Glomerular endothelial cell (primary cell): ENCODE data around the gene KCNQ2. TPM values are rescaled to one million over a fixed set of nuclear protein-coding genes. Genes with fewer than 3 reads are reported as not detected.
"Not testable (repeated sequence)": the region's sequence is repeated elsewhere in the genome, so short reads cannot be mapped to it uniquely, and the experiment has no call there.

Experiments
- DNase-seq: peaks from one replicate; pipeline ENCODE4 v3.0.0-alpha.2; 2011; ENCODE audit warnings: low read depth, low spot score; ENCODE audit errors: extremely low read depth
- total RNA-seq: library from RNA; depleted of rRNA; stranded (reverse); fragments of >200 nt; gene quantifications from 2 replicates; pipeline ENCODE4 v1.2.3, GENCODE V29; 2015

The KCNQ2 gene
- not detected in 2 replicates for total RNA-seq

DNA sequence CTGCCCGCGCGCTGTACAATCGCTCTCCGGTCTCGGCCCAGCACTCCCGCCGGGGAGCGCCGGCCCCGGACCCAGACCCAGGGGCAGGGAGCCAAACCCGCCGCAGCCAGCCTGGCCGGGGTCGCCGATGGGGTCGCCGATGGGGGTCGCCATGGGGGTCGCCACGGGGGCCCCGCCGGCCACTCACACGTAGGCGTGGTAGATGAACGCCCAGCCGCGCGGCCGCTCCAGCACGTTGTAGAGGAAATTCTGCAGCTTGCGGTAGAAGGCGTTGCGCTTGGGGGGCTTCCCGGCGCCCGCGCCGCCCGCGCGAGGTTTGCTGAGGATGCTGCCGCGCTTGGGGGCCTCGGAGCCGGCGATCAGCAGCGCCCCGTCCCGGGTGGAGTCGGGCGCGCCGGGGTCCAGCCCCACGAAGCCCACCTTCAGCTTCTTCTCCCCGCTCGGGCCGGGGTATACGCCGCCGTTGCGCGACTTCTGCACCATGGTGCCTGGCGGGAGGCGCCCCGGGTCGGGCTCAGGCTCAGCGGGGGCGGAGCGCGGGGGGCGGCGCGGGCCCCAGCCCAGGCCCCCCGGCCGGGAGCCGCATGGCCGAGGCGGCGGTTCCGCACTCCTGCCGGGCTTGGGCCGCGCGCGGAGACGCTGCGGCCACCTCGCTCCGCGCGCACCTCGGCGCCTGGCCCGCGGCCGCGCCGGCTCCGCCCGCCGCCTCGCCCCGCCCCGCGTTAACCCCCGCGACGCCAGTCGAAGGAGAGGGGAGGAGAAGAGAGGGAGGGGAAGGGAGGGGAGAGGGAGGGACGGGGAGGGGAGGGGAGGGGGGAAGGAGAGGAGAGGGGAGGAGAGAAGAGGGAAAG lies at the start of gene KCNQ2:
Gene KCNQ2, minus strand, starts transcription at position 675 of the 851 bp plus-strand sequence. Its CDS starts 192 bp downstream, at position 483.
- DNase-seq = no peak

DNA sequence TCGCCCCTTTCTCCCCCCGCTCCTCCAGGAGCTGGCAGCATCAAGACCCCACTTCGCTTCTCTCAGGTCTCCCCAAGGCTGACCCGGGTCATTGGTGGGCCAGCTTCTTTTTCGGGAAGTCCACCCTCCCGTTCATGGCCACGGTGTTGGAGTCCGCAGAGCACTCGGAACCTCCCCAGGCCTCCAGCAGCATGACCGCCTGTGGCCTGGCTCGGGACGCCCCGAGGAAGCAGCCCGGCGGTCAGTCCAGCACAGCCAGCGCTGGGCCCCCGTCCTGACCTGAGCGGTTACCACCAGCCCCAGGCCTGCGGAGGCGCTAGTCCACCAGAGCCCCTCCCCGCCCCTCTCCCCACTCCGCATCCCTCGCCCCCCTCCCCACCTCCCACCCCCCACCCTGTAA lies 49.1 kb upstream of the KCNQ2 start:
- DNase-seq = no peak

DNA sequence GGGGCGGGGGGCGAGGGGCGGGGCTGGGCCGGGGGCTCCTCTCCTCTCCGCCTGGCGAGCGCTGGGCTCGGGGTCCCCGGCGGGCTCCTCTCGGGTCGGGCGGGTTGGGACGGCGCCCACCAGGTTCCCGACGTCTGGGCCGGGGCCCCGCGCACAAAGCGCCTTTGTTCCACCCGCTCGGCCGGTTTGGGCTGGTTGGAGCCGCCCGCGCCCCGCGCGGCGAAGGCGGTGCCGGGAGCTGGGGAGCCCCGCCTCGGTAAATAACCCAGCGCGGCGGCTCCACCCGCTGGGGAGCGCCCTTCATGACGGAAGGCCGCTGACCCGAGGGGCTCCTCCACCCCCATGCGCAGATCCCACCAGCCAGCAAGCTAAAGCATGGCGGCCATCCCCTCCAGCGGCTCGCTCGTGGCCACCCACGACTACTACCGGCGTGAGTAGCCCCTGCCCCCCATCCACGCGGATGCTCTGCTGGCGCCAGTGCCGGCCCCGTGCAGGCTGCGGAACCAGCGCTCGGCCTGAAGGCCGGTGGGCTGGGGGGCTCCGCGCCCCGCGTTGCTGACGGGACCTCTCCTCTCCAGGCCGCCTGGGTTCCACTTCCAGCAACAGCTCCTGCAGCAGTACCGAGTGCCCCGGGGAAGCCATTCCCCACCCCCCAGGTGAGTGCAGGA lies 48.6 kb upstream of the KCNQ2 start:
- DNase-seq = no peak

GRCh38 chr20:63520504-63520933 lies 48.1 kb upstream of the KCNQ2 start, which contains the start of gene PPDPF:
Gene PPDPF (plus strand): TSS chr20:63520765. CDS start chr20:63521309, 544 bp downstream.
- DNase-seq = no peak

DNA sequence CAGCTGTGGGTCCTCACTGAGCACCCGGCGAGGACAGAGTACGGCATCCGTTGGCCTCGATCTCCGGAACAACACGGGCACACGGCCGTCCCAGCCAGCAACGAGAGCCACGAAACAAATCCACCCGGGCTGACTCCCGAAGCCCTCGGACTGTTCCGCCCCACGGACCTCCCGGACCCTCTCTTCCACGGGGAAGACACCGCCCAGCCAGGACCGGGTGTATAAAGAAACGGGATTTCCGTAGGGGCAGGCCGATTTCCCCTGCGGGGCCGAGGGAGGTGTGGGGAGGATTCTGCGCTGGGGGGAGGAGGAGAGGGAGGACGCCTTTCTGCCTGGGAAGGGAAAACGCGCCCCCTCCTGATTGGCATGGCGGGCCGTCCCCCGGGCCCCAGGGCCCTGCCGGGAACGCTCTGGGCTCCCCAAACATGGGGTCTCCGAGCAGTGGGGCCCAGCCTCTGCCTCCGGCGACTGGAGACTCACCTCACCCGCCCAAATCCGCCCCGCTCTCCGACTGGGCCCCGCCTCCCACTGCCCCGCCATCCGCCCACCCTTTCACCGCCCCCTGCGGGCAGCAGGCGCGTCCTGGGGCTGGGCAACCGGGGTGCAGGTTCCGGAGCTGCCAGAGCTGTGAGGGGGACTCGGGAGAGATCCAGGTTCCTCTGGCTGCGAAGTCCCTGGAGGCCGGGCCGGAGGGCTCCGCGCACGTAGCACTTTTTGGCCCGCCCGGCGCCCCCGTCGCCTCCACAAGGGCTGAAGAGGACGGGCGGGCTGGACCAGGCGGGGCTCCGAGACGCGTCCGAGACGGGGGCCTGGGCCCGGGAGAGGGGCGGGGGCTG lies 47.4 kb upstream of the KCNQ2 start:
- DNase-seq = no peak

GRCh38 chr20:63518946-63519667 lies 46.7 kb upstream of the KCNQ2 start:
- no peak for DNase-seq

DNA sequence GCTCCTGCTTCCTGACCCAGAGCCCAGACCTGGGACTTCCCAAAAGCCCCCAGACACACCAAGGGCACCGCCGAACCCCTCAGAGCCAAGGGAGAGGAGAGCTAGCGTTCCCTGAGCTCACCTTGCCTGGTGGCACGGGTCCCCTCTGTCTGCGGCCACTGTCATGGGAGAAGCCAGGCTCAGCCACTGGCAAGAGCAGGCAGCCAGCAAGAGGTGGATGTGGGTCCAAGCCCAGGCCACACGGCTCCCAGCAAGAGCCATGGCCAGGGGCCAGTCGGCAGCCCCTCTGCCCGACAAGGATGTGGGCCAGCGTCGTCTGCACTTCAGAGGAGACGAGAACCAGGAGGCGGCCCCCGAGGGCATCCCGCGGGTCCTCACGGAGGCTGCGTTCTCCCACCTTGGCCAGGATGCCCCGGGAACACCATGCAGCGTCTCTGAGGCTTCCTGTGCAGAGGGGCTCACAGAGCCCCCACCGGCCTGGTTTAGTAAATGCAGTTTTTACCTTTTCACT lies 46.0 kb upstream of the KCNQ2 start:
- DNase-seq = no peak

DNA sequence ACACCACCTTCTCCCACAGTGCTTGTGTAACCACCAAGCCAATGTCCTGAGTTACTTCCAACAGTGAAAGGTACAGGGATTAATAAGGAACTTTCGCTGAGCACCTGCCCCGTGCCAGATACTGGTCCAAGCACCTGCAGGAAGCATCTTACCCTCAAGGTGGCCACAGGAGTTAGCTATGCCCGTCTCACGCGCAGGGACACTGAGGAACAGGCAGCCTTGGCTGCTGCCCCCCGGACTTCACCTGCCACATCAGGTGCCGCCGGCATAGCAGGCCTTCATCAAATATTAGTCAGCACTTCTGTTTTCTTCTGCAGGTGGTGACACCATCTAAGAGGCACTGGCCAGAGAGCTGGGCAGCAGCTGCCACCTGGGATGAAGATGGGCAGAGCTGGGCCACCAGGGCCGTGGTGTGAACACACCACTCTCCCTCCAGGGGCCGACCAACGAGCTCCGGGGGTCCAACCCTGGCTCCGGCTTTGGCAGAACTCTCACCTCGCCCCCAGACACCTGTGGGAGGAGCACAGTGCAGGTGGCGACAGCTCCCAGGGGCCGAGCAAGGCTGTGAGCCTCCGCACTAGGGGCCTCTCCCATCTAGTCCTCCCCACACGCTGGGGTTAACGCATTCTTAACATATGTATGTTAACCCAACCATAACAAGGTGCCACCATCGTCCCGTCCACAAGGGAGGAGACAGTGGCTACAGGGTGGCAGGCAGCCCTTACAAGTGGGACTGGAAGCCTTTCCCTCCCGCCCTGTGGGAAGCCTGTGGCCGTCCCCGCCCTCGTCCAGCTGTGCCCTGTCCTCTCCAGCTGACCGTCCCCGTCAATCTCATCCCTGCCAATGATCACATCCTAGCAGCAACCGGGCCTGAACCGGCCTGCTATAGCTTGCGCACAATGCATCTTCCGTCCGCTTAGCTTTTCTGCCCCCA lies 45.2 kb upstream of the KCNQ2 start:
- no peak for DNase-seq

DNA sequence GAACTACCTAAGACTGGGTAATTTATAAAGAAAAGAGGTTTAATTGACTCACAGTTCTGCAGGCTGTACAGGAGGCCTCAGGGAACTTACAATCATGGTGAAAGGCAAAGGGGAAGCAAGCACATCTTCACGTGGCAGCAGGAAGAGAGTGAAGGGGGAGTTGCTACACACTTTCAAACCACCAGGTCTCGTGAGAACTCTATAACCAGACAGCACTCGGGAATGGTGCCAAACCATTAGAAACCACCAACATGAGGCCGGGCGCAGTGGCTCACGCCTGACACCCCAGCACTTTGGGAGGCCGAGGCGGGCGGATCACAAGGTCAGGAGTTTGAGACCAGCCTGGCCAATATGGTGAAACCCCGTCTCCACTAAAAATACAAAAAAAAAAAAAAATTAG lies 42.1 kb upstream of the KCNQ2 start:
- DNase-seq = not testable (repeated sequence)

GRCh38 chr20:63513207-63513606 lies 40.8 kb upstream of the KCNQ2 start:
- no peak for DNase-seq

DNA sequence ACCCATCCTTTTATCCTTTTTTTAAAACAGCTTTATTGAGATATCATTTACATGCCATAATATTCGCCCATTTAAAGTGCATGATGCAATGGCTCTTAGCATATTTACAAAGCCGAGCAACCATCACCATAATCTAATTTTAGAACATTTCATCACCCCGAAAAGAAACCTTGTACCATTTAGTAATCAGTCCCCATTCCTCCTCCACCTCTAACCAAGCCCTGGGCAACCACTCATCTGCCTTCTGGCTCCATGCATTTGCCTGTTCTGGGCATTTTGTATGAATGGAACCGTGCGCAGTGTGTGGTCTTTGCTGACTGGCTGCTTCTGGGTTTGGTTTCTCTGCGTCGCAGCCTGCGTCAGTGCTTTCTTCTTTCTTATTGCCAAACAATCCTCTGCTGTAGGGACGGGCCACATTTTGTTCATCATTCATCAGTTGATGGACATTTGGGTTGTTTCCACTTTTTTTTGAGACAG lies 36.7 kb upstream of the KCNQ2 start:
- no peak for DNase-seq

DNA sequence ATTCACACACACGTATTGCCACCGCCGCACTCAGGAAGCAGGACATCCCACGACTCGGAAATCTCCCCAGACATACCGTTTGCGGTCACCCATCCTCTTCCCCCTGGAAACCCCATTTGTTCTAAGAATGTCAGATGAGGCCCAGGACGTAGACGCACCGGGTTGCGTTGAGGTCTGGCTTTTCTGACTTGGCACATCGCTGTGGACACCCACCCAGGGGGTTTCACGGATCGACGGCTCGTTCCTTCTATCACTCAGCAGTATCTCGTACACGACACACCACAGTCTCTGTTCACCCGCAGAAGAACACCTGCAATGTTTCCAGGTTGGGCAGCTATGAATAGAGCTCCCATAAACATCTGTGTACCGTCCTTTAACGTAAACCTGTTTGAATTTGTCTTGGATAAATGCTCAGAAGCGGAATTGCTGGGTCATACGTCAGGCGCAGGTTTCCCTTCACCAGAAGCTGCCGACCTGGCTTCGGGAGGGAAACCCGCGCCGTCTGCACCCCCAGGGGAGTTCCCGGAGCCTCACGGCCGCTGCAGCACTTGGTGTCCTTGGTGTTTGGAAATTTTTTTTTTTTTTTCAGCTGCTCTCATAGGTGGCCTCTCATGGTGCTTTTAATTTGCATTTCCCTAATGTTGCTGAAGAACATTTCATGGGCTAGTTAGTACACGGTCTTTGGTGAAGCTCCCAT lies 35.8 kb upstream of the KCNQ2 start:
- DNase-seq = no peak

- no peak for DNase-seq
Observed at GRCh38 chr20:63507083-63507743, 34.8 kb upstream of the KCNQ2 start.

GRCh38 chr20:63505723-63506122 lies 33.3 kb upstream of the KCNQ2 start:
- DNase-seq = no peak

DNA sequence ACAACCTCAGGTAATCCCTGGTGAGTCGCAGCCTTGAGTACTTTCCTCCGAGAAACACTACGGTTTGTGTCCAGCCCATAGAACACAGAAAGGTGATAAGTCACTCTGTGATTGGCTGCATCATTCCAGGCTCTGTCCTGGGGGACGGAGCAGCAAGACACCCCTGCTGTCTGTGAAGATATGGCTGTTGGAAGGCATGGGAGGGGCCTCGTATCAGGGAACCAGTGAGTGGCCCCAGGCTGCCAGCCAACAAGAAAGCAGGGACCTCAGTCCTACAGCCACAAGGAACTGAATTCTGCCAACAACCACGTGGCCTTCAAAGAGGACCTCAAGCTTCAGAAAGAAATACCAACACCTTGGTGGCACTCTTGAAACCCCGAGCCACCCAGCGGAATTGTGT lies 32.8 kb upstream of the KCNQ2 start:
- no peak for DNase-seq

DNA sequence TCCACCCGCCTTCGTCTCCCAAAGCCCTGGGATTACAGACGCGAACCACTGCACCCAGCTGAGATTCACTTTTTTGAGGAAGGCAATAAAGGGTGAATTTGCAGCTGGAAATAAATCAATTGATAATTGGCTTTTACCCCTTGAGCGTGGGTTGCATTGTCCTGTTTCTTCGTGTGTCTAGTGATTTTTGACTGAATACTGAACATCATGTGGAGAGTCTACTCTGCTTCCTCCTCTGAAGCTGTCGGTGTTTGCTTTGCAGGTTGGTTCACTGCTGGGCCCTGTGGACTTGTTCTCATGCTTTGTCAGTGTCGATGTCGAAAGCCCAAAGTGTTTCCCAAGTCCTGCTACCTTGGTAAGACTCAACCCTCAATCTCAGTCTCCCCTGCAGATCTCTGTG lies 32.2 kb upstream of the KCNQ2 start:
- no peak for DNase-seq

DNA sequence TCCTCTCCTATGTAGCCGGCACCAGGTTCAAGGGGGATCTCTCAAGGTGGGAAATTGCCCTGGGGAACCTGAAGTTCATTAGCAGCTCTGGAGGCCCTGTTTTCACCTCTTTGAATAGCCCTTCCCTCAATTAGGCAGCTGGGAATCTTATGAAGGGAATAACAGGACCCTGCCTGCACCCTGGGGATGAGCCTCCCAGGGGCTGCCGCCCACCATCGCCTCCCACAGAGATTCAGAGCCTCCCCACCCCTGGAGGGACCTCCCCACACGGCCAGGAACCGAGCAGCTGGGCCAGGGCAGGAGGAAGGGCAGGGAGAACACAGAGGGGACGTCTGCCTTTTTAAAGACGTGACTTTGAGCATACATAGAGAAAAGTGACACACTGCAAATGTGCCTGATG lies 31.1 kb upstream of the KCNQ2 start:
- no peak for DNase-seq

DNA sequence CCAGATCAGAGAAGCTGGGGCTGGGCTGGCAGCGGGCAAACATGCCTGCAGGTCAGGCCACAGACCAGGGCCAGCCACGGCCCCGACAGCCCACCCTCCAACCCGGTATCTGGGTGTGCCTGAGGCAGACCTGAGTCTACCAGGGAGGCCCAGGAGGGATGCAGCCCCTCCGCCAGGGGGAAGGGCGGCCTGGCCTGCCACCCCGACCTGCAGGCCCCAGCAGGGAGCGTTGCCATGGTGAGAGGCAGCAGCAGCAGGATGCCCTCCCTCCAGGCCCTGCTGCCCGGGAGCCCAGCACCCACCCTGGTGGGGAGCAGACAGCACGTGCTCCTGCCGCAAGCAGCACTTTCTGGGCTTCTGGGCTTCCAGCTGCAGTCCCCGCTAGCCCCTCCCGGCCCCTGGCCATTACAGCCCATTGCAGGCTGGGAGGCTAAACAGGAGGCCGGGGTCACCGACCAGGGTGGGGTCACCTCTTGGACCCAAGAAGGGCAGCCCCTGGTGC lies 30.3 kb upstream of the KCNQ2 start:
- no peak for DNase-seq
